Upper lobe of right lung (tissue), 1 donor: ENCODE results near the gene OTOP3. TPM values are rescaled to one million over a fixed set of nuclear protein-coding genes. Genes with fewer than 3 reads are reported as not detected.

Experiments
- ATAC-seq: fragments of 200-7000 bp; cut with Tn5 transposase; one replicate; pipeline ENCODE4 v1.9.1; 2020; ENCODE audit warnings: mild to moderate bottlenecking, moderate library complexity
- DNase-seq: peaks from one replicate; pipeline ENCODE4 v3.0.0-alpha.2; 2020
- H3K27ac ChIP-seq: fragments of 200-600 bp; one replicate; pipeline ENCODE4 v1.8.0; 2022
- H3K27me3 ChIP-seq: fragments of 200-600 bp; one replicate; pipeline ENCODE4 v1.8.0; 2022; ENCODE audit warnings: mild to moderate bottlenecking
- H3K36me3 ChIP-seq: fragments of 200-600 bp; one replicate; pipeline ENCODE4 v1.8.0; 2022
- H3K4me1 ChIP-seq: fragments of 200-600 bp; one replicate; pipeline ENCODE4 v1.8.0; 2022
- H3K4me3 ChIP-seq: fragments of 200-600 bp; one replicate; pipeline ENCODE4 v1.8.0; 2022; ENCODE audit warnings: mild to moderate bottlenecking
- H3K9me3 ChIP-seq: fragments of 200-600 bp; one replicate; pipeline ENCODE4 v1.8.0; 2022
- CTCF ChIP-seq: fragments of 200-600 bp; IDR thresholded peaks from one replicate; pipeline ENCODE4 v1.8.0; 2022; ENCODE audit warnings: antibody characterized with exemption
- intact Hi-C: fragments of 100-400 bp; cut with DNase I; formaldehyde crosslinking; loops from one replicate; pipeline ENCODE4 v1.11.0; 2022
- total RNA-seq: library from RNA; stranded (reverse); fragmentation: NEBNext Ultra II Directional; extraction: Animal tissue kit (Norgen Biotek cat#: 25700); gene quantifications from one replicate; pipeline ENCODE4 v1.2.1, GENCODE V29; 2021
- donor health status: DM: no; HTN: yes; CAD: no; lungs with severe emphysema.

OTOP3 gene
- total RNA-seq, 1 donor from 2014 or later: not detected

GRCh38 chr17:74892974-74893911 lies 42.5 kb upstream of the OTOP3 start, which contains the start of gene FADS6:
TSS of gene FADS6 (minus strand) at chr17:74893633. CDS start at chr17:74893595, 38 bp downstream.
- ATAC-seq (peak; percentile 40), DNase-seq (no peak)
- Histone ChIP-seq H3K4me1 (no peaks in the 10 kb centered on the region), H3K9me3 (no peaks in the 10 kb centered on the region), H3K27me3 (peaks cover 68% of the 10 kb centered on the region), H3K27ac (no peak within 1 kb of the TSS), H3K36me3 (no peaks in the 10 kb centered on the region), H3K4me3 (no peak within 1 kb of the TSS)
- intact Hi-C loops: no loop called here
- TF ChIP-seq CTCF: no peak

- Histone ChIP-seq H3K36me3 (no peaks in the 10 kb centered on the region), H3K27me3 (peaks cover 60% of the 10 kb centered on the region), H3K27ac (no peak overlapping the region), H3K4me3 (no peak overlapping the region), H3K4me1 (no peaks in the 10 kb centered on the region), H3K9me3 (no peaks in the 10 kb centered on the region)
- no peak for DNase-seq
- TF ChIP-seq CTCF: no peak
- intact Hi-C loops: no loop called here
- no peak for ATAC-seq
Measured at GRCh38 chr17:74893936-74894671, 41.6 kb upstream of the OTOP3 start.

DNA sequence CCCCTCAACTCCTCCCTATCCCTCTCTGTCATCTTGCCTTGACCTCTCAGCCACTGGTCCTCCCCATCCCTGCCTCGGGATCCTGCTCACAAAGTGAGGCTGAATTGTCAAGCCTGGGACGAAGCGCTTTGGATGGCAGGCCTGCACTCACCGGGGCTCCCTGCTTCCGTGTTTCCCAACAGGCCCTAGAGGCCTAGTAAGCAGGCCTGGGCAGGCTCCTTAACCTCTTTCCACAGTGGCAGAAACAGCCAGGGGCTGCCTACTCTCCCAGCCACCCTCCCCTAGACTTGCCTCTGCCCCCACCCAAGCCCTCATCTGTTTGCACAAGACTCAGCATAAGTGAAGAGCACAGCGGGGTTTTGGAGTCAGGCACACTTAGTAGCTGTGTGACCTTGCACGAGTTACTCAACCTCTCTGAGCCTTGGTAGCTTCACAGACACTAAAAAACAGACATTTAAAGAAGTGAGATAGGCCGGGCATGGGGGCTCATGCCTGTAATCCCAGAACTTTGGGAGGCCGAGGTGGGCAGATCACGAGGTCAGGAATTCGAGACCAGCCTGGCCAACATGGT lies 37.2 kb upstream of the OTOP3 start:
- no peak overlapping the region for H3K27ac ChIP-seq
- TF ChIP-seq CTCF: no peak
- DNase-seq (no peak), ATAC-seq (no peak)
- no peaks in the 10 kb centered on the region for H3K4me1 ChIP-seq
- H3K4me3 ChIP-seq: no peak overlapping the region
- no peaks in the 10 kb centered on the region for H3K9me3 ChIP-seq
- intact Hi-C loops: no loop called here
- peaks cover 37% of the 10 kb centered on the region for H3K27me3 ChIP-seq
- H3K36me3 ChIP-seq: no peaks in the 10 kb centered on the region

GRCh38 chr17:74900208-74900607 lies 35.5 kb upstream of the OTOP3 start:
- Histone ChIP-seq H3K4me1 (no peaks in the 10 kb centered on the region), H3K36me3 (no peaks in the 10 kb centered on the region), H3K9me3 (no peaks in the 10 kb centered on the region), H3K27me3 (peaks cover 28% of the 10 kb centered on the region), H3K27ac (no peak overlapping the region), H3K4me3 (no peak overlapping the region)
- DNase-seq: no peak
- TF ChIP-seq CTCF: no peak
- no peak for ATAC-seq
- intact Hi-C loops: no loop called here

DNA sequence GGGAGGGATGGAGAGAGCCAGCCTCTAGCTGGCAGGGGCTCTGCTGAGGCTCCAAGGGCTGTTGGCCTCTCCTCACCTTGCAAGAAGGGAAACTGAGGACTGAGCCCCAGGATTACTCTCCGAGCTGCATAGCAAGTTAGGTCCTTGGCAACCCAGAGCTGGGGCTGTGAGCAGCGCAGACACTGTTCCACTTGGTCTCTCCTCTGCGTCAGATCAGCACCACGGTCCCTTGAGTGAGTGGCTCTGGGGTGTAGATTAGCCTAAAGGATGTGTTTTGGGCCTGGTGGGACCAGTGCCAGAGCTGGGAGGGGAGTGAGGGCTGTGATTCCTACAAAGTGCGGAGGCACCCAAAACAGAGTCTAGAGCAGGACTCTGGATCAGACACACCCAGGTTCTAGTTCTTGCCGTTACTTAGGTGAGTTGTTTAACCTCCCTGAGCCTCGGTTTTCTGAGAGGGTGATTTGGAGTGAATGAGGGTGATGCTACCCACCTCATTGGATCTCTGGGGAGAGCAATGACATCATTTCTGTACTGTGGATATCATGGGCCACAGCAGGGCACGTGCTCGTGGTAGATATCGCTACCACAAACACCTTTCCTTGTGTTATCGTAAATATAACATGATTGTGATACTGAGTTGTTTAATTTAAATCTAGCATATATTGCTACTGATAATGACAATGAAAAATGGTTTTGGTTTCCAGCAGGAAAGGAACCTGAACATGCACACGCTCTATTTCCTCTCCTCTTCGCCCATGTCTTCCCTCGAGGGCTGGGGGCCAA lies 34.2 kb upstream of the OTOP3 start:
- intact Hi-C loops: no loop called here
- TF ChIP-seq CTCF: no peak

More for the DNA sequence above, 34.2 kb upstream of the OTOP3 start:
- DNase-seq (no peak), ATAC-seq (no peak)
- H3K36me3 ChIP-seq: no peaks in the 10 kb centered on the region
- peaks cover 21% of the 10 kb centered on the region for H3K27me3 ChIP-seq
- H3K27ac ChIP-seq: no peak overlapping the region
- H3K4me3 ChIP-seq: no peak overlapping the region
- no peaks in the 10 kb centered on the region for H3K9me3 ChIP-seq
- no peaks in the 10 kb centered on the region for H3K4me1 ChIP-seq
